Neural crest cell (in vitro differentiated cells): ENCODE data around the gene SIX5. TPM values are rescaled to one million over a fixed set of nuclear protein-coding genes. Genes with fewer than 3 reads are reported as not detected.
"Not testable (repeated sequence)": the region's sequence is repeated elsewhere in the genome, so short reads cannot be mapped to it uniquely, and the experiment has no call there.

ENCODE experiments used
- DNase-seq: peaks from one replicate; pipeline ENCODE4 v3.0.0; 2021; ENCODE audit warnings: low read depth, mixed read lengths, low spot score
- H3K27ac Mint-ChIP-seq: one replicate; pipeline ENCODE4 v1.8.0; 2021; ENCODE audit warnings: mild to moderate bottlenecking, mixed read lengths; ENCODE audit not compliant: unreplicated experiment
- H3K27me3 Mint-ChIP-seq: 2 replicates; pipeline ENCODE4 v1.8.0; 2021; ENCODE audit warnings: low read depth, mild to moderate bottlenecking, mixed read lengths
- H3K36me3 Mint-ChIP-seq: 2 replicates; pipeline ENCODE4 v1.8.0; 2021; ENCODE audit warnings: low read depth, mild to moderate bottlenecking, mixed read lengths
- H3K4me1 Mint-ChIP-seq: 2 replicates; pipeline ENCODE4 v1.8.0; 2021; ENCODE audit warnings: mixed read lengths
- H3K4me3 Mint-ChIP-seq: one replicate; pipeline ENCODE4 v1.8.0; 2021; ENCODE audit warnings: mild to moderate bottlenecking, mixed read lengths
- H3K9me3 Mint-ChIP-seq: 2 replicates; pipeline ENCODE4 v1.8.0; 2021; ENCODE audit warnings: mixed read lengths
- CTCF ChIP-seq: fragments of 200-600 bp; sonication (generic); conservative IDR thresholded peaks from 2 replicates; pipeline ENCODE4 v1.5.0; 2021; ENCODE audit warnings: antibody characterized with exemption, mild to moderate bottlenecking
- total RNA-seq: library from RNA; stranded (reverse); gene quantifications from 2 replicates; pipeline ENCODE4 v1.2.1, GENCODE V29; 2021

Gene SIX5
- total RNA-seq, 1 donor from 2014 or later, result 38.6 TPM

GRCh38 chr19:45805719-45806118 is 36.7 kb upstream of the SIX5 start:
- no peaks in the 10 kb centered on the region for H3K27me3 Mint-ChIP-seq
- H3K4me3 Mint-ChIP-seq, result no peak overlapping the region
- no peaks in the 10 kb centered on the region for H3K36me3 Mint-ChIP-seq
- H3K9me3 Mint-ChIP-seq, result no peaks in the 10 kb centered on the region
- peaks cover 5% of the 10 kb centered on the region for H3K4me1 Mint-ChIP-seq
- H3K27ac Mint-ChIP-seq, result no peak overlapping the region
- no peak for TF ChIP-seq CTCF
- no peak for DNase-seq

- Mint-ChIP-seq H3K4me3 (no peak overlapping the region), H3K36me3 (no peaks in the 10 kb centered on the region), H3K27me3 (no peaks in the 10 kb centered on the region), H3K9me3 (no peaks in the 10 kb centered on the region), H3K4me1 (peaks cover 5% of the 10 kb centered on the region), H3K27ac (no peak overlapping the region)
- TF ChIP-seq CTCF, result no peak
- no peak for DNase-seq
Measured at GRCh38 chr19:45804959-45805230, 35.8 kb upstream of the SIX5 start.

DNA sequence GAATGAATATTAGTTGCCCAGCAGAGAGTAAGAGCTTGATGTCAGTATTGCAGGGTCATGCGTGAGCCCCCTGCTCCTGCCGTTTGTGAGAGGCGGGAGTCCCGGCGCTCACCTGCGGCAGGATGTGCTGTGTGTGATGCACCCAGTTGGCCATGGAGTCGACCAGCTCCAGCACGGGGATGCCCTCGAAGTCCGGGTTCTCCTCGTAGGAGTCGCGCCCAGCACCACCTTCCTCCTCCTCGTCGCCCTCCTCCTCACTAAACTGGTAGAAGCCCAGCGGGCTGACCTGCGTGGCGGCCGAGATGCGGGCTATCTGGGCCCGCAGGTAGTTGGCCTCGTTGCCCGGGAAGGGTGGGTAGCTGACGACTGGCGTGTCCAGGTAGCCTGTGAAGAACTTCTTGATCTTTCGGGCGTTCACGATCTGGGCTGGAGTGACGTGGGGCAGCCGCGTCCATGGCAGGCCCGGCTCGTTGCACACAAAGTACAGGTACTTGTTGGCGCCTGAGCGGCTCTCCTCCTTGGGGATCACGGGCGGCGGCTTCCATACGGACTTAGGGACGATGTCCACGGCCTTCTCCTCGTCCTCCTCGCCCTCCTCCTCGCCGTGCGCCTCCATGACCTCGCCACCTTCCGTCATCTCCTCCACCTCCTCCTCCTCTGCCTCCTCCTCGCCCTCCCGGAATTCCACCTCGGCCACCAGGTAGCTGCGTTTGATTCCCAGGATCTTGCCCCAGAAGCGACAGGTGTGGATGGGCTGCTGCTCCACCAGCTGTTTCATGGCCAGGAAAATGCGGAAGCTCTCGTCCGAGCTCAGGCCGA is 35.3 kb upstream of the SIX5 start:
- Mint-ChIP-seq H3K4me3 (no peak overlapping the region), H3K27ac (no peak overlapping the region), H3K4me1 (peaks cover under 1% of the 10 kb centered on the region), H3K9me3 (no peaks in the 10 kb centered on the region), H3K36me3 (no peaks in the 10 kb centered on the region), H3K27me3 (no peaks in the 10 kb centered on the region)
- TF ChIP-seq CTCF, result no peak
- DNase-seq, result no peak

DNA sequence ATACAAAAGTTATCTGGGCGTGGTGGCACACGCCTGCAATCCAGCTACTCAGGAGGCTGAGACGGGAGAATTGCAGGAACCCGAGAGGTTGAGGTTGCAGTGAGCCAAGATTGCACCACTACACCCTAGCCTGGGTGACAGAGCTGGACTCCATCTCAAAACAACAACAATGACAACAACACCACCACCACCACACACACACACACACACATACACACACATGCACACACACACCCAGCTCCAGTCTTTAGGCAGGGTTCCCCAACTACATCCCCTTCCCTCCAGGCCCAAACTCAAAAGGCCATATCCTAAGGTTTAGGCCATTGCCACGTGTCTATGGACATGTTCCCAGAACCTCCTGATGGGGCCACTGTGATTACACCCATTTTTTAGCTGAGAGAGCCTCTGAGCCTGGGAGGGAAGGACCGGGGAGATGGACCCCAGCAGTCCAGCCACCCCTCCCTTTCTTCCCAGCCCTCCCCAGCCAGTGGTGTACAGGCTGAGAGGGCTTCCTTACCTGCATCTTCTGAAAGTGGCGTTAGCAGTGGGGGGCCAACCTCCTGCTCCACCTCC is 32.6 kb upstream of the SIX5 start:
- TF ChIP-seq CTCF, result no peak
- H3K9me3 Mint-ChIP-seq, result no peaks in the 10 kb centered on the region
- peaks cover 6% of the 10 kb centered on the region for H3K4me1 Mint-ChIP-seq

DNA sequence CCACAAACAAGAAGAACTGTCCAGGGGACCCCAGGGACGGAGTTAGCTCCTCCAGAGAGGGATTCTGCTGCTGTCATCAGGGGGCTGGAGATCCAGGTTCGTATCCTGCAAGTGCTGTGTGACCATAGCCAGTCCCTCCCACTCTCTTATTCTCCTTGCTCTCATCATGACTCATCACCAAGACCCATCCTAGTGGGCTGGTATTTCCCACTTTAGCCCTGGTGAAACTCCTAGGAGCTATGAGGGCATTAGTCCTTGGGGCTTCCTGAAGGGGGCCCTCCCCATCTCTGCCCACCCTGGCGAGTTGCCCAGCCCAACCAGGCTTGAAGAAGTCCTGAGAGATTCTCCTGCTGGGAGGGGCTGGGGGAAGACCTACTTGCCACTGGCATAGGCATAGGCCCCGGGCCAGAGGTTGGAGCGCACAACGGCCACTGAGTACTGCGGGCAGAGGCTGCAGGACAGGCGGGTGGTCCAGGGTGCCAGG is 31.1 kb upstream of the SIX5 start:
- H3K4me3 Mint-ChIP-seq, result no peak overlapping the region
- H3K9me3 Mint-ChIP-seq, result no peaks in the 10 kb centered on the region
- H3K36me3 Mint-ChIP-seq, result no peaks in the 10 kb centered on the region
- no peak overlapping the region for H3K27ac Mint-ChIP-seq
- peaks cover 6% of the 10 kb centered on the region for H3K4me1 Mint-ChIP-seq
- no peak for TF ChIP-seq CTCF
- no peaks in the 10 kb centered on the region for H3K27me3 Mint-ChIP-seq
- DNase-seq, result no peak

More for the DNA sequence above, 32.6 kb upstream of the SIX5 start:
- H3K36me3 Mint-ChIP-seq, result no peaks in the 10 kb centered on the region
- H3K4me3 Mint-ChIP-seq, result no peak overlapping the region
- DNase-seq, result no peak
- H3K27me3 Mint-ChIP-seq, result no peaks in the 10 kb centered on the region
- H3K27ac Mint-ChIP-seq, result peak overlapping the region; percentile 94

DNA sequence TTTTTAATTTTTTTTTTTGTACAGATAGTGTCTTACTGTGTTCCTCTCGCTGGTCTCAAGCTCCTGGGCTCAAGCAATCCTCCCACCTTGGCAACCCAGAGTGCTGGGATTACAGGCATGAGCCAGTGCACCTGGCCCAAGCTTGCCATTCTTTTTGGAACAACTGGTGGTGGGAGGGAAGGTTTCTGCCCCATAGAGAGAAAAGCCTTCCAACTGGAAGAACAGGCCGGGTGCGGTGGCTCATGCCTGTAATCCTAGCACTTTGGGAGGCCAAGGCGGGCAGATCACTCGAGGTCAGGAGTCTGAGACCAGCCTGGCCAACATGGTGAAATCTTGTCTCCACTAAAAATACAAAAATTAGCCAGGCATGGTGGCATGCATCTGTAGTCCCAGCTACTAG is 30.5 kb upstream of the SIX5 start:
- not testable (repeated sequence) for H3K27me3 Mint-ChIP-seq, H3K36me3 Mint-ChIP-seq, H3K27ac Mint-ChIP-seq, H3K9me3 Mint-ChIP-seq, H3K4me3 Mint-ChIP-seq, DNase-seq
- peaks cover 10% of the 10 kb centered on the region for H3K4me1 Mint-ChIP-seq
